Measurements from ENCODE around the gene ANKS1B. TPM values are rescaled to one million over a fixed set of nuclear protein-coding genes. Genes with fewer than 3 reads are reported as not detected.

The ANKS1B gene
- total RNA-seq, 1 experiment from 2014 or later = 0.54 TPM

- TF ChIP-seq REST (IDR thresholded peaks at IDR 0.05; ENCODE audit: low read depth) (peak; percentile 59), EGR1 (IDR thresholded peaks at IDR 0.05; ENCODE audit: low read depth) (no peak), RAD21 (IDR thresholded peaks at IDR 0.05; ENCODE audit: low read depth) (no peak), POLR2A (IDR thresholded peaks at IDR 0.05; ENCODE audit: borderline replicate concordance, extremely low read depth, insufficient read depth, insufficient read length) (no peak)
- Histone ChIP-seq H3K4me1 (ENCODE audit: control insufficient read depth in 1 of 2, insufficient read depth in 2 of 2, low read length in 2 of 2) (no peaks in the 10 kb centered on the region), H3K4me3 (replicated peaks in 1 of 2; ENCODE audit: low read depth in 1 of 2, low read length in 2 of 2) (no peak overlapping the region), H3K79me2 (ENCODE audit: insufficient read depth, low read length) (no peaks in the 10 kb centered on the region), H3K36me3 (ENCODE audit: control insufficient read depth in 1 of 2, insufficient read depth in 2 of 2, low read length in 2 of 2) (no peaks in the 10 kb centered on the region), H3K27ac (ENCODE audit: low read depth, low read length) (no peak overlapping the region), H2AFZ (ENCODE audit: low read depth, low read length, poor library complexity, severe bottlenecking) (no peak overlapping the region), H3K9me2 (ENCODE audit: insufficient read depth) (no peaks in the 10 kb centered on the region), H3K27me3 (ENCODE audit: insufficient read depth, low read length) (peaks cover 7% of the 10 kb centered on the region), H4K20me1 (ENCODE audit: insufficient read depth) (no peaks in the 10 kb centered on the region), H3K9me3 (ENCODE audit: control insufficient read depth in 1 of 2, insufficient read depth in 1 of 2, low read depth in 1 of 2, low read length in 2 of 2) (no peaks in the 10 kb centered on the region), H3K9ac (ENCODE audit: low read length) (no peak overlapping the region), H3K4me2 (ENCODE audit: low read length) (no peak overlapping the region)
- ATAC-seq (no peak), DNase-seq (ENCODE audit: low read depth, low spot score) (no peak)
- intact Hi-C loops (cut with micrococcal nuclease) = no loop called here
- no TSS peak for BruUV-seq (replicated peaks)
- ChIA-PET RAD21 (ENCODE audit: low non-redundant PET in 1 of 2, low total read pairs in 2 of 2, uncharacterized antibody in 2 of 2, unreplicated experiment in 2 of 2) (no interaction called here), CTCF (no interaction called here), POLR2A (no interaction called here)
These were observed 1083.5 kb downstream of the ANKS1B start for GRCh38 chr12:98901189-98901588.

- no peaks in the 10 kb centered on the region for H3K36me3 ChIP-seq (ENCODE audit: control insufficient read depth in 1 of 2, insufficient read depth in 2 of 2, low read length in 2 of 2)
- peaks cover 15% of the 10 kb centered on the region for H3K27me3 ChIP-seq (ENCODE audit: insufficient read depth, low read length)
- H2AFZ ChIP-seq (ENCODE audit: low read depth, low read length, poor library complexity, severe bottlenecking) = no peak overlapping the region
- BruUV-seq (replicated peaks) = no TSS peak
- ChIA-PET POLR2A (no interaction called here), CTCF (no interaction called here), RAD21 (ENCODE audit: low non-redundant PET in 1 of 2, low total read pairs in 2 of 2, uncharacterized antibody in 2 of 2, unreplicated experiment in 2 of 2) (no interaction called here)
- no peaks in the 10 kb centered on the region for H3K4me1 ChIP-seq (ENCODE audit: control insufficient read depth in 1 of 2, insufficient read depth in 2 of 2, low read length in 2 of 2)
- H3K4me2 ChIP-seq (ENCODE audit: low read length) = no peak overlapping the region
- H3K9ac ChIP-seq (ENCODE audit: low read length) = no peak overlapping the region
- no peaks in the 10 kb centered on the region for H3K9me3 ChIP-seq (ENCODE audit: control insufficient read depth in 1 of 2, insufficient read depth in 1 of 2, low read depth in 1 of 2, low read length in 2 of 2)
- ATAC-seq (no peak), DNase-seq (ENCODE audit: low read depth, low spot score) (no peak)
- TF ChIP-seq CEBPB (IDR thresholded peaks at IDR 0.05; ENCODE audit: low read depth) (no peak), REST (IDR thresholded peaks at IDR 0.05; ENCODE audit: low read depth) (peak; percentile 62), EZH2 (IDR thresholded peaks at IDR 0.05) (no peak)
- H4K20me1 ChIP-seq (ENCODE audit: insufficient read depth) = no peaks in the 10 kb centered on the region
- intact Hi-C loops (cut with micrococcal nuclease) = no loop called here
- no peaks in the 10 kb centered on the region for H3K9me2 ChIP-seq (ENCODE audit: insufficient read depth)
- H3K79me2 ChIP-seq (ENCODE audit: insufficient read depth, low read length) = no peaks in the 10 kb centered on the region
- no peak overlapping the region for H3K4me3 ChIP-seq (replicated peaks in 1 of 2; ENCODE audit: low read depth in 1 of 2, low read length in 2 of 2)
- no peak overlapping the region for H3K27ac ChIP-seq (ENCODE audit: low read depth, low read length)
These were observed 1087.8 kb downstream of the ANKS1B start for GRCh38 chr12:98896938-98897337.

Measured in HCT116 (cell line).